ENCODE results near the gene INSIG1. TPM values are rescaled to one million over a fixed set of nuclear protein-coding genes. Genes with fewer than 3 reads are reported as not detected.

The INSIG1 gene
- total RNA-seq, 1 experiment from 2014 or later, result 54.7 TPM

DNA sequence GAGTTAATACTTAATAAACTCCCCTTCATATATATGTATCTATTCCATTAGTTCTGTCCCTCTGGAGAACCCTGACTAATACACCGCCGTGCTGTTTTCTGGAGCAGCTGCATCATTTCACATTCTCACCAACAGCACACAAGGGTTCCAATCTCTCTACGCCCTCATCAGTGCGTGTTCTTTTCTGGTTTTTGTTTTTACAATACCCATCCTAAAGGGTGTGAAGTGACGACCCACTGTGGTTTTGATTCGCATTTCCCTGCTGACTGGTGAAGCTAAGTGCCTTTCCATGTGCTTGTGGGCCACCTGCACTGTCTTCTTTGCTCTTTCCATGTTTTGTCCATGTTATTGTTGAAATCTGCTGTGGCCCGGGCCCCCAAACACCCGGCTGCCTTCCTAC is 11.0 kb upstream of the INSIG1 start:
- RAD21 ChIA-PET (ENCODE audit: low non-redundant PET in 1 of 2, low total read pairs in 2 of 2, uncharacterized antibody in 2 of 2, unreplicated experiment in 2 of 2), result no interaction called here
- H3K9me3 ChIP-seq (ENCODE audit: control insufficient read depth in 1 of 2, insufficient read depth in 1 of 2, low read depth in 1 of 2, low read length in 2 of 2), result no peaks in the 10 kb centered on the region
- CTCF ChIA-PET, result no interaction called here
- intact Hi-C loops (cut with micrococcal nuclease), result no loop called here
- ATAC-seq, result no peak
- no peaks in the 10 kb centered on the region for H3K9me2 ChIP-seq (ENCODE audit: insufficient read depth)
- H2AFZ ChIP-seq (ENCODE audit: low read depth, low read length, poor library complexity, severe bottlenecking), result no peak overlapping the region
- no peak for DNase-seq (ENCODE audit: low read depth, low spot score)
- peaks cover 3% of the 10 kb centered on the region; the same call in 1 of the 2 replicates for H3K27me3 ChIP-seq (ENCODE audit: insufficient read depth, low read length)
- H3K27ac ChIP-seq (ENCODE audit: low read depth, low read length), result no peak overlapping the region
- H4K20me1 ChIP-seq (ENCODE audit: insufficient read depth), result no peaks in the 10 kb centered on the region
- peaks cover 12 to 20% of the 10 kb centered on the region in 2 experiments; a peak in 3 of 4 replicates for H3K4me1 ChIP-seq (ENCODE audit: control insufficient read depth in 1 of 2, insufficient read depth in 2 of 2, low read length in 2 of 2)
- no peaks in the 10 kb centered on the region for H3K36me3 ChIP-seq (ENCODE audit: control insufficient read depth in 1 of 2, insufficient read depth in 2 of 2, low read length in 2 of 2)
- H3K4me3 ChIP-seq (replicated peaks in 1 of 2; ENCODE audit: low read depth in 1 of 2, low read length in 2 of 2), result no peak overlapping the region
- POLR2A ChIA-PET, result no interaction called here
- no peak for TF ChIP-seq YY1 (IDR thresholded peaks at IDR 0.05; ENCODE audit: extremely low read depth, insufficient replicate concordance, low read depth, low read length)
- TF ChIP-seq SIN3A (IDR thresholded peaks at IDR 0.05; ENCODE audit: low read depth), result no peak
- no peak for TF ChIP-seq TCF7L2 (IDR thresholded peaks at IDR 0.05; ENCODE audit: borderline replicate concordance, extremely low read depth, insufficient read depth, insufficient read length)
- no peak for TF ChIP-seq EZH2phosphoT487 (IDR thresholded peaks at IDR 0.05; ENCODE audit: borderline replicate concordance)
- no peak for TF ChIP-seq SRF (IDR thresholded peaks at IDR 0.05; ENCODE audit: low read depth)
- TF ChIP-seq, protein P1, sequence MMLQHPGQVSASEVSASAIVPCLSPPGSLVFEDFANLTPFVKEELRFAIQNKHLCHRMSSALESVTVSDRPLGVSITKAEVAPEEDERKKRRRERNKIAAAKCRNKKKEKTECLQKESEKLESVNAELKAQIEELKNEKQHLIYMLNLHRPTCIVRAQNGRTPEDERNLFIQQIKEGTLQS (IDR thresholded peaks at IDR 0.05), result no peak
- no peak for TF ChIP-seq ZFX (IDR thresholded peaks at IDR 0.05)
- no peak for TF ChIP-seq FOSL1 (IDR thresholded peaks at IDR 0.05; ENCODE audit: low read depth)
- no peak for TF ChIP-seq POLR2AphosphoS5 (IDR thresholded peaks at IDR 0.05; ENCODE audit: low read depth, low read length)
- no peak for TF ChIP-seq ZNF274 (IDR thresholded peaks at IDR 0.05; ENCODE audit: low read depth, low read length)
- TF ChIP-seq CBX3 (IDR thresholded peaks at IDR 0.05; ENCODE audit: low read depth), result no peak
- no peak for TF ChIP-seq SP1 (IDR thresholded peaks at IDR 0.05; ENCODE audit: low read depth)
- no peak for TF ChIP-seq CEBPB (IDR thresholded peaks at IDR 0.05; ENCODE audit: low read depth)
- TF ChIP-seq ELF1 (IDR thresholded peaks at IDR 0.05; ENCODE audit: borderline replicate concordance, low read depth), result no peak
- no peak for TF ChIP-seq POLR2A (IDR thresholded peaks at IDR 0.05; ENCODE audit: borderline replicate concordance, extremely low read depth, insufficient read depth, insufficient read length)
- TF ChIP-seq MAX (IDR thresholded peaks at IDR 0.05), result no peak
- TF ChIP-seq, protein P2, sequence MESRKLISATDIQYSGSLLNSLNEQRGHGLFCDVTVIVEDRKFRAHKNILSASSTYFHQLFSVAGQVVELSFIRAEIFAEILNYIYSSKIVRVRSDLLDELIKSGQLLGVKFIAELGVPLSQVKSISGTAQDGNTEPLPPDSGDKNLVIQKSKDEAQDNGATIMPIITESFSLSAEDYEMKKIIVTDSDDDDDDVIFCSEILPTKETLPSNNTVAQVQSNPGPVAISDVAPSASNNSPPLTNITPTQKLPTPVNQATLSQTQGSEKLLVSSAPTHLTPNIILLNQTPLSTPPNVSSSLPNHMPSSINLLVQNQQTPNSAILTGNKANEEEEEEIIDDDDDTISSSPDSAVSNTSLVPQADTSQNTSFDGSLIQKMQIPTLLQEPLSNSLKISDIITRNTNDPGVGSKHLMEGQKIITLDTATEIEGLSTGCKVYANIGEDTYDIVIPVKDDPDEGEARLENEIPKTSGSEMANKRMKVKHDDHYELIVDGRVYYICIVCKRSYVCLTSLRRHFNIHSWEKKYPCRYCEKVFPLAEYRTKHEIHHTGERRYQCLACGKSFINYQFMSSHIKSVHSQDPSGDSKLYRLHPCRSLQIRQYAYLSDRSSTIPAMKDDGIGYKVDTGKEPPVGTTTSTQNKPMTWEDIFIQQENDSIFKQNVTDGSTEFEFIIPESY (IDR thresholded peaks at IDR 0.05; ENCODE audit: extremely low read depth, insufficient replicate concordance, low read length), result no peak
- H3K9ac ChIP-seq (ENCODE audit: low read length), result no peak overlapping the region
- H3K79me2 ChIP-seq (ENCODE audit: insufficient read depth, low read length), result no peaks in the 10 kb centered on the region
- BruUV-seq (replicated peaks), result no TSS peak
- no peak overlapping the region for H3K4me2 ChIP-seq (ENCODE audit: low read length)

All from HCT116 (cell line).